NCI-H2227 (cell line): Measurements from ENCODE around the gene MBTPS1.

Experiments
- DNase-seq: peaks from one replicate; lab custom pipeline; 2025; ENCODE audit not compliant: unreplicated experiment; lab: John Stamatoyannopoulos, UW

The MBTPS1 gene

GRCh38 chr16:84013787-84014569 lies 102.8 kb downstream of the MBTPS1 start:
- DNase-seq, result peak; percentile 65

GRCh38 chr16:84009282-84009681 lies 107.5 kb downstream of the MBTPS1 start:
- DNase-seq, result no peak

- DNase-seq, result no peak
These were observed 108.8 kb downstream of the MBTPS1 start for GRCh38 chr16:84007965-84008364.

- no peak for DNase-seq
These were observed 109.2 kb downstream of the MBTPS1 start for GRCh38 chr16:84007520-84007919.

- DNase-seq, result no peak
These were observed 111.4 kb downstream of the MBTPS1 start for GRCh38 chr16:84005391-84005790.

GRCh38 chr16:84004442-84004841 lies 112.3 kb downstream of the MBTPS1 start:
- DNase-seq, result no peak
